GM06990 (cell line): Measurements from ENCODE around the gene THSD4.

Source experiments
- DNase-seq: peaks from one replicate; pipeline ENCODE4 v3.0.0-alpha.2; 2011; ENCODE audit not compliant: insufficient read length; ENCODE audit errors: extremely low read depth
- H3K27me3 ChIP-seq: replicated peaks from 2 replicates; pipeline ENCODE4 v1.6.0; 2011; ENCODE audit warnings: low read length; ENCODE audit not compliant: control insufficient read depth, insufficient read depth
- H3K36me3 ChIP-seq: 2 replicates; pipeline ENCODE4 v1.5.1; 2011; ENCODE audit warnings: low read length; ENCODE audit not compliant: control insufficient read depth, insufficient read depth
- H3K4me3 ChIP-seq: replicated peaks from 2 replicates; pipeline ENCODE4 v1.5.1; 2011; ENCODE audit warnings: low read depth, mild to moderate bottlenecking, control low read depth, low read length
- CTCF ChIP-seq: IDR thresholded peaks from 2 replicates; pipeline ENCODE4 v1.5.1; 2011; ENCODE audit warnings: low read length, control low read depth, mild to moderate bottlenecking, inconsistent platforms; ENCODE audit not compliant: insufficient read depth, poor library complexity, severe bottlenecking

THSD4 gene

GRCh38 chr15:71559616-71560015, 444.3 kb downstream of the THSD4 start:
- Histone ChIP-seq H3K27me3 (no peaks in the 10 kb centered on the region), H3K4me3 (no peak overlapping the region), H3K36me3 (no peaks in the 10 kb centered on the region)
- DNase-seq, result no peak
- no peak for TF ChIP-seq CTCF

- TF ChIP-seq CTCF, result no peak
- no peaks in the 10 kb centered on the region for H3K36me3 ChIP-seq
- no peaks in the 10 kb centered on the region for H3K27me3 ChIP-seq
- no peak overlapping the region for H3K4me3 ChIP-seq
- no peak for DNase-seq
These were observed 447.0 kb downstream of the THSD4 start for GRCh38 chr15:71562251-71562650.

- no peak overlapping the region for H3K4me3 ChIP-seq
- TF ChIP-seq CTCF, result no peak
These were observed 448.9 kb downstream of the THSD4 start for GRCh38 chr15:71564217-71564616.

GRCh38 chr15:71565006-71565405, 449.7 kb downstream of the THSD4 start:
- DNase-seq, result no peak
- Histone ChIP-seq H3K36me3 (no peaks in the 10 kb centered on the region), H3K27me3 (no peaks in the 10 kb centered on the region), H3K4me3 (no peak overlapping the region)
- TF ChIP-seq CTCF, result no peak

More at GRCh38 chr15:71564217-71564616, 448.9 kb downstream of the THSD4 start:
- no peak for DNase-seq
- no peaks in the 10 kb centered on the region for H3K27me3 ChIP-seq
- H3K36me3 ChIP-seq, result no peaks in the 10 kb centered on the region

GRCh38 chr15:71565631-71566160, 450.4 kb downstream of the THSD4 start:
- Histone ChIP-seq H3K27me3 (no peaks in the 10 kb centered on the region), H3K4me3 (no peak overlapping the region), H3K36me3 (no peaks in the 10 kb centered on the region)
- TF ChIP-seq CTCF, result no peak
- DNase-seq, result no peak

GRCh38 chr15:71566226-71566625, 451.0 kb downstream of the THSD4 start:
- DNase-seq, result no peak
- no peak for TF ChIP-seq CTCF
- H3K36me3 ChIP-seq, result no peaks in the 10 kb centered on the region
- no peaks in the 10 kb centered on the region for H3K27me3 ChIP-seq
- no peak overlapping the region for H3K4me3 ChIP-seq
